Measurements from ENCODE around the gene KYNU.

DNA sequence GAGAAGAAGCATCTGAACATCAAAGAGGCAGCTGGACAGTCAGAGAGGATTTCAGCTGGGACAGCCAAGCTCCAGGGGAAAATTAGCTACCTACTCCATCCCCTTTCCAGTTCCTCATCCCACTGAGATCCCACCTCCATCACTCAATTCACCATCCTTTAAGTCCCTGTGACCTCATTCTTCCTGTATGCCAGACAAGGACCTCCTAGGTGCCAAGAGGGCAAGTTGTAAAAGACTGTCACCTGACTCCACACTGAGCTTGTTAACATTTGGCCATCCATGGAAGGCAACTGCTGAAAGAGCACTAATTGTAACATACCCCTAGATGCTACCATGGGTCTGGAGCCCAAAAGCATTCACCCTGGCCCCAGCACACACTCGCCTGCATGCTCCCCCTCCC lies 97.8 kb downstream of the KYNU start:
- TF ChIP-seq, protein P1, sequence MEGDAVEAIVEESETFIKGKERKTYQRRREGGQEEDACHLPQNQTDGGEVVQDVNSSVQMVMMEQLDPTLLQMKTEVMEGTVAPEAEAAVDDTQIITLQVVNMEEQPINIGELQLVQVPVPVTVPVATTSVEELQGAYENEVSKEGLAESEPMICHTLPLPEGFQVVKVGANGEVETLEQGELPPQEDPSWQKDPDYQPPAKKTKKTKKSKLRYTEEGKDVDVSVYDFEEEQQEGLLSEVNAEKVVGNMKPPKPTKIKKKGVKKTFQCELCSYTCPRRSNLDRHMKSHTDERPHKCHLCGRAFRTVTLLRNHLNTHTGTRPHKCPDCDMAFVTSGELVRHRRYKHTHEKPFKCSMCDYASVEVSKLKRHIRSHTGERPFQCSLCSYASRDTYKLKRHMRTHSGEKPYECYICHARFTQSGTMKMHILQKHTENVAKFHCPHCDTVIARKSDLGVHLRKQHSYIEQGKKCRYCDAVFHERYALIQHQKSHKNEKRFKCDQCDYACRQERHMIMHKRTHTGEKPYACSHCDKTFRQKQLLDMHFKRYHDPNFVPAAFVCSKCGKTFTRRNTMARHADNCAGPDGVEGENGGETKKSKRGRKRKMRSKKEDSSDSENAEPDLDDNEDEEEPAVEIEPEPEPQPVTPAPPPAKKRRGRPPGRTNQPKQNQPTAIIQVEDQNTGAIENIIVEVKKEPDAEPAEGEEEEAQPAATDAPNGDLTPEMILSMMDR (IDR thresholded peaks at IDR 0.05) = no peak
- TF ChIP-seq POLR2A (IDR thresholded peaks at IDR 0.05) = no peak
- no peak for TF ChIP-seq EP300 (IDR thresholded peaks at IDR 0.05)

All from tibial nerve (tissue), 4 donors.